K562 (cell line): ENCODE results near the gene GALR3. TPM values are rescaled to one million over a fixed set of nuclear protein-coding genes. Genes with fewer than 3 reads are reported as not detected.

Source experiments
- microRNA counts: library from miRNA; unstranded; fragments of <30 nt; microRNA quantifications from one replicate; lab custom pipeline; 2016
- microRNA-seq: library from miRNA; unstranded; fragments of <30 nt; microRNA quantifications from one replicate; pipeline ENCODE4, GENCODE V29; 2018; ENCODE audit warnings: borderline microRNAs expressed
- polyA plus RNA-seq, 8 experiments: library from polyadenylated mRNA; depleted of rRNA in 4 of 8; stranded (reverse) in 5 of 8; unstranded in 3 of 8; fragments of >200 nt; fragmentation: Nextera tagmentation in 2 of 8; fragmentation: Illumina TruSeq in 1 of 8; extraction: Ambion mirVana in 2 of 8; extraction: Trizol in 1 of 8; gene quantifications; 2 replicates each; pipeline versions ENCODE4 v1.2.1 to v1.2.3, GENCODE V29; 2011 to 2014; ENCODE audit warnings: inconsistent platforms in 1 of 8, missing spikeins in 1 of 8
- small RNA-seq: library from RNA; depleted of rRNA; stranded (forward); fragments of <200 nt; gene quantifications from one replicate; pipeline ENCODE3, GENCODE V24; 2014
- total RNA-seq, 7 experiments: library from RNA; depleted of rRNA in 6 of 7; stranded (reverse); fragments of >200 nt in 6 of 7; fragmentation: Illumina TruSeq in 2 of 7; extraction: Trizol in 2 of 7; gene quantifications; 2 replicates each; pipeline versions ENCODE4 v1.2.1 to v1.2.3, GENCODE V29; 2011 to 2021; ENCODE audit warnings: low replicate concordance in 1 of 7

Gene GALR3
- total and polyA plus RNA-seq, 9 of the 15 experiments (the other 6 are each of a cell fraction or from before 2014, with no cell fraction given) = 0.13 TPM; not detected in 8

MicroRNAs encoded within 50 kb of the gene (microRNA counts, 767-probe panel; counts per million panel counts)
- microRNA hsa-miR-658 (lab: Ali Mortazavi, UCI) (not detected), microRNA hsa-miR-659-3p (lab: Ali Mortazavi, UCI) (not detected)

Small RNA genes lying within 50 kb of the gene (microRNA-seq; reads per million reads assigned to microRNA genes)
- gene MIR659 = 0.64 reads per million

Small RNA genes lying within 50 kb of the gene (small RNA-seq; reads per million reads assigned to genes)
- 1.1 reads per million, percentile 61 among the genes with 10 or more reads in this experiment for gene MIR659

Other genes with a start within 250 kb of the GALR3 start
Only the 7 nearest of the 15 such genes appear.
- gene TRIOBP, start 126.3 kb upstream of the GALR3 start, total RNA-seq (2014; rRNA removed) = 9.4 and 11.9 TPM in 2 replicates
- gene TRIOBP, start 126.3 kb upstream of the GALR3 start, total RNA-seq (2014; rRNA removed; fragmentation: Illumina TruSeq; extraction: Trizol) = 2.9 and 3.3 TPM in 2 replicates
- gene TRIOBP, start 126.3 kb upstream of the GALR3 start, total RNA-seq (2015; rRNA removed; fragmentation: Illumina TruSeq; extraction: Trizol) = 4.0 and 4.6 TPM in 2 replicates
- gene TRIOBP, start 126.3 kb upstream of the GALR3 start, total RNA-seq (2021) = 9.9 and 11.0 TPM in 2 replicates
- gene TRIOBP, start 126.3 kb upstream of the GALR3 start, polyA plus RNA-seq (2011; rRNA removed) = 6.7 and 9.9 TPM in 2 replicates
- 5.5 and 6.6 TPM in 2 replicates for gene TRIOBP, start 126.3 kb upstream of the GALR3 start, polyA plus RNA-seq (2014; fragmentation: Illumina TruSeq; extraction: Trizol)
- gene TRIOBP, start 126.3 kb upstream of the GALR3 start, polyA plus RNA-seq (2014; fragmentation: Nextera tagmentation; extraction: Ambion mirVana) = under 1 TPM; 0.24 TPM
- gene TRIOBP, start 126.3 kb upstream of the GALR3 start, polyA plus RNA-seq (2014; rRNA removed) = 13.2 and 13.8 TPM in 2 replicates
- gene GCAT, start 15.4 kb upstream of the GALR3 start, total RNA-seq (2014; rRNA removed) = 69.9 and 81.1 TPM in 2 replicates
- gene GCAT, start 15.4 kb upstream of the GALR3 start, total RNA-seq (2014; rRNA removed; fragmentation: Illumina TruSeq; extraction: Trizol) = 9.3 and 13.6 TPM in 2 replicates
- gene GCAT, start 15.4 kb upstream of the GALR3 start, total RNA-seq (2015; rRNA removed; fragmentation: Illumina TruSeq; extraction: Trizol) = 26.4 TPM in 2 replicates
- gene GCAT, start 15.4 kb upstream of the GALR3 start, total RNA-seq (2021) = 61.7 and 63.4 TPM in 2 replicates
- 21.1 and 31.0 TPM in 2 replicates for gene GCAT, start 15.4 kb upstream of the GALR3 start, polyA plus RNA-seq (2011; rRNA removed)
- gene GCAT, start 15.4 kb upstream of the GALR3 start, polyA plus RNA-seq (2014; fragmentation: Illumina TruSeq; extraction: Trizol) = 31.8 and 50.7 TPM in 2 replicates
- 1 to 10 TPM; 1.9 to 5.3 TPM for gene GCAT, start 15.4 kb upstream of the GALR3 start, polyA plus RNA-seq (2014; fragmentation: Nextera tagmentation; extraction: Ambion mirVana)
- 57.7 and 57.8 TPM in 2 replicates for gene GCAT, start 15.4 kb upstream of the GALR3 start, polyA plus RNA-seq (2014; rRNA removed)
- gene ANKRD54, start 21.0 kb downstream of the GALR3 start, total RNA-seq (2014; rRNA removed) = 22.9 and 27.5 TPM in 2 replicates
- 8.8 and 11.5 TPM in 2 replicates for gene ANKRD54, start 21.0 kb downstream of the GALR3 start, total RNA-seq (2014; rRNA removed; fragmentation: Illumina TruSeq; extraction: Trizol)
- gene ANKRD54, start 21.0 kb downstream of the GALR3 start, total RNA-seq (2015; rRNA removed; fragmentation: Illumina TruSeq; extraction: Trizol) = 16.1 and 17.0 TPM in 2 replicates
- gene ANKRD54, start 21.0 kb downstream of the GALR3 start, total RNA-seq (2021) = 23.6 and 24.3 TPM in 2 replicates
- gene ANKRD54, start 21.0 kb downstream of the GALR3 start, polyA plus RNA-seq (2011; rRNA removed) = 14.5 and 21.8 TPM in 2 replicates
- 17.5 and 21.6 TPM in 2 replicates for gene ANKRD54, start 21.0 kb downstream of the GALR3 start, polyA plus RNA-seq (2014; fragmentation: Illumina TruSeq; extraction: Trizol)
- 10 to 100 TPM in 1 of 2 experiments, 1 to 10 TPM in 1; 5.9 to 11.6 TPM for gene ANKRD54, start 21.0 kb downstream of the GALR3 start, polyA plus RNA-seq (2014; fragmentation: Nextera tagmentation; extraction: Ambion mirVana)
- 22.4 and 24.6 TPM in 2 replicates for gene ANKRD54, start 21.0 kb downstream of the GALR3 start, polyA plus RNA-seq (2014; rRNA removed)
- 282 and 295 TPM in 2 replicates for gene EIF3L, start 26.0 kb downstream of the GALR3 start, total RNA-seq (2014; rRNA removed)
- 347 and 353 TPM in 2 replicates for gene EIF3L, start 26.0 kb downstream of the GALR3 start, total RNA-seq (2014; rRNA removed; fragmentation: Illumina TruSeq; extraction: Trizol)
- gene EIF3L, start 26.0 kb downstream of the GALR3 start, total RNA-seq (2015; rRNA removed; fragmentation: Illumina TruSeq; extraction: Trizol) = 306 and 312 TPM in 2 replicates
- gene EIF3L, start 26.0 kb downstream of the GALR3 start, total RNA-seq (2021) = 402 and 426 TPM in 2 replicates
- 699 and 703 TPM in 2 replicates for gene EIF3L, start 26.0 kb downstream of the GALR3 start, polyA plus RNA-seq (2011; rRNA removed)
- gene EIF3L, start 26.0 kb downstream of the GALR3 start, polyA plus RNA-seq (2014; fragmentation: Illumina TruSeq; extraction: Trizol) = 395 and 506 TPM in 2 replicates
- gene EIF3L, start 26.0 kb downstream of the GALR3 start, polyA plus RNA-seq (2014; fragmentation: Nextera tagmentation; extraction: Ambion mirVana) = 100 to 1,000 TPM; 368 to 462 TPM
- 257 and 313 TPM in 2 replicates for gene EIF3L, start 26.0 kb downstream of the GALR3 start, polyA plus RNA-seq (2014; rRNA removed)
- 9.3 and 13.9 TPM in 2 replicates for gene MICALL1, start 82.9 kb downstream of the GALR3 start, total RNA-seq (2014; rRNA removed)
- gene MICALL1, start 82.9 kb downstream of the GALR3 start, total RNA-seq (2014; rRNA removed; fragmentation: Illumina TruSeq; extraction: Trizol) = 5.9 and 6.4 TPM in 2 replicates
- 6.1 and 7.6 TPM in 2 replicates for gene MICALL1, start 82.9 kb downstream of the GALR3 start, total RNA-seq (2015; rRNA removed; fragmentation: Illumina TruSeq; extraction: Trizol)
- gene MICALL1, start 82.9 kb downstream of the GALR3 start, total RNA-seq (2021) = 20.4 and 21.5 TPM in 2 replicates
- gene MICALL1, start 82.9 kb downstream of the GALR3 start, polyA plus RNA-seq (2011; rRNA removed) = 4.0 and 5.8 TPM in 2 replicates
- 10.4 and 11.4 TPM in 2 replicates for gene MICALL1, start 82.9 kb downstream of the GALR3 start, polyA plus RNA-seq (2014; fragmentation: Illumina TruSeq; extraction: Trizol)
- under 1 TPM; 0.32 to 0.62 TPM for gene MICALL1, start 82.9 kb downstream of the GALR3 start, polyA plus RNA-seq (2014; fragmentation: Nextera tagmentation; extraction: Ambion mirVana)
- 7.7 and 8.2 TPM in 2 replicates for gene MICALL1, start 82.9 kb downstream of the GALR3 start, polyA plus RNA-seq (2014; rRNA removed)
- gene C22orf23, start 130.2 kb downstream of the GALR3 start, total RNA-seq (2014; rRNA removed) = 0.32 and 0.82 TPM in 2 replicates
- gene C22orf23, start 130.2 kb downstream of the GALR3 start, total RNA-seq (2014; rRNA removed; fragmentation: Illumina TruSeq; extraction: Trizol) = 0.25 and 0.48 TPM in 2 replicates
- gene C22orf23, start 130.2 kb downstream of the GALR3 start, total RNA-seq (2015; rRNA removed; fragmentation: Illumina TruSeq; extraction: Trizol) = 0.26 and 0.51 TPM in 2 replicates
- 0.49 and 0.64 TPM in 2 replicates for gene C22orf23, start 130.2 kb downstream of the GALR3 start, total RNA-seq (2021)
- gene C22orf23, start 130.2 kb downstream of the GALR3 start, polyA plus RNA-seq (2011; rRNA removed) = 0.33 and 0.79 TPM in 2 replicates
- gene C22orf23, start 130.2 kb downstream of the GALR3 start, polyA plus RNA-seq (2014; fragmentation: Illumina TruSeq; extraction: Trizol) = 0.69 and 1.0 TPM in 2 replicates
- under 1 TPM; 0.53 to 0.91 TPM for gene C22orf23, start 130.2 kb downstream of the GALR3 start, polyA plus RNA-seq (2014; fragmentation: Nextera tagmentation; extraction: Ambion mirVana)
- gene C22orf23, start 130.2 kb downstream of the GALR3 start, polyA plus RNA-seq (2014; rRNA removed) = 0.65 and 0.82 TPM in 2 replicates
- gene POLR2F, start 130.3 kb downstream of the GALR3 start, total RNA-seq (2014; rRNA removed) = 240 and 294 TPM in 2 replicates
- 73.2 and 98.9 TPM in 2 replicates for gene POLR2F, start 130.3 kb downstream of the GALR3 start, total RNA-seq (2014; rRNA removed; fragmentation: Illumina TruSeq; extraction: Trizol)
- 115 and 129 TPM in 2 replicates for gene POLR2F, start 130.3 kb downstream of the GALR3 start, total RNA-seq (2015; rRNA removed; fragmentation: Illumina TruSeq; extraction: Trizol)
- gene POLR2F, start 130.3 kb downstream of the GALR3 start, total RNA-seq (2021) = 145 and 162 TPM in 2 replicates
- 89.4 and 116 TPM in 2 replicates for gene POLR2F, start 130.3 kb downstream of the GALR3 start, polyA plus RNA-seq (2011; rRNA removed)
- gene POLR2F, start 130.3 kb downstream of the GALR3 start, polyA plus RNA-seq (2014; fragmentation: Illumina TruSeq; extraction: Trizol) = 156 and 168 TPM in 2 replicates
- 100 to 1,000 TPM; 187 to 195 TPM for gene POLR2F, start 130.3 kb downstream of the GALR3 start, polyA plus RNA-seq (2014; fragmentation: Nextera tagmentation; extraction: Ambion mirVana)
- gene POLR2F, start 130.3 kb downstream of the GALR3 start, polyA plus RNA-seq (2014; rRNA removed) = 410 and 469 TPM in 2 replicates